ENCODE results near the gene ZNF414. TPM values are rescaled to one million over a fixed set of nuclear protein-coding genes. Genes with fewer than 3 reads are reported as not detected.

The ZNF414 gene
- total RNA-seq, 1 experiment from 2014 or later = 22.4 TPM

GRCh38 chr19:8485561-8486371 lies 28.2 kb downstream of the ZNF414 start:
- Histone ChIP-seq H3K9me2 (ENCODE audit: insufficient read depth) (no peaks in the 10 kb centered on the region), H2AFZ (no peak overlapping the region), H3K36me3 (ENCODE audit: low read depth) (peaks cover 33% of the 10 kb centered on the region), H3K27me3 (ENCODE audit: insufficient read depth, low read depth) (no peaks in the 10 kb centered on the region), H4K20me1 (ENCODE audit: insufficient read depth) (peaks cover 77% of the 10 kb centered on the region), H3K27ac (no peak overlapping the region), H3K4me2 (no peak overlapping the region), H3K79me2 (ENCODE audit: low read depth) (peaks cover 42% of the 10 kb centered on the region), H3K9me3 (ENCODE audit: insufficient read depth, low read depth) (no peaks in the 10 kb centered on the region), H3F3A (ENCODE audit: insufficient read depth, low read depth) (peaks cover 44% of the 10 kb centered on the region; the same call in 1 of the 2 replicates), H3K4me3 (no peak overlapping the region), H3K4me1 (replicated peaks; ENCODE audit: insufficient read depth) (peaks cover 8% of the 10 kb centered on the region)
- intact Hi-C loops (cut with micrococcal nuclease; ENCODE audit: unreplicated experiment) = loop anchor here (10.0 kb wide), 1 partner anchor 71 kb away; the partner anchor contains the start of gene MARCHF2
- BruUV-seq (replicated peaks) = TSS peak; percentile 29
- DNase-seq = no peak
- ChIA-PET POLR2A (ENCODE audit: unreplicated experiment) (no interaction called here), CTCF (no interaction called here)
- no peak for TF ChIP-seq EZH2 (IDR thresholded peaks at IDR 0.05; ENCODE audit: low read depth)
- TF ChIP-seq CTCF (conservative IDR thresholded peaks at IDR 0.05) = no peak

DNA sequence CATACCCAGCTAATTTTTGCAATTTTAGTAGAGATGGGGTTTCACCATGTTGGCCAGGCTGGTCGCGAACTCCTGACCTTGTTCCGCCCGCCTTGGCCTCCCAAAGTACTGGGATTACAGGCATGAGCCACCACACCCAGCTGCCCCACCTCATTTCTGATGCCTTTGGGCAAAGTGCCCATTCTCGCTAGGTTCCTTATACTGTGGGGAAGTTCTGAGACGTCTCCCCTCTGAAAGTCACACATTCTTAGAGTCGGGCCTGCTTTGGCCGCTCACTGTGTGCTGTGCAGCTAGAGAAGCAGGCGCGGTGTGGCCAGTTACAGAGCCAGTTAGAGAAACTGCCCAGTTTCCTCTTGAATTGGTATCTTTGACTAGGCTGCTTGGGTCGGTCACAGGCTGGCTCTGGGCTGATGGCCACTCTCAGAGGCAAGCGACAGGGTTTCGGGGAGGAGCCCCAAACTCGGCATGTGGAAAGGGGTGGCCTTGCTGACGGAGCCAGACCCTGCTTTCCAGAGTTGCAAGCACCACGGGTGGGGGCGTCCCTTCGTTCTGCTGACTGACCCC lies 29.6 kb downstream of the ZNF414 start:
- Histone ChIP-seq H3K9me2 (ENCODE audit: insufficient read depth) (no peaks in the 10 kb centered on the region), H3K9me3 (ENCODE audit: insufficient read depth, low read depth) (no peaks in the 10 kb centered on the region), H3K4me1 (replicated peaks; ENCODE audit: insufficient read depth) (peaks cover 16% of the 10 kb centered on the region), H3K27me3 (ENCODE audit: insufficient read depth, low read depth) (no peaks in the 10 kb centered on the region), H3K4me2 (no peak overlapping the region), H3K36me3 (ENCODE audit: low read depth) (peaks cover 33% of the 10 kb centered on the region), H3K79me2 (ENCODE audit: low read depth) (peaks cover 50% of the 10 kb centered on the region), H3K27ac (no peak overlapping the region), H3F3A (ENCODE audit: insufficient read depth, low read depth) (peaks cover 51% of the 10 kb centered on the region), H3K4me3 (no peak overlapping the region), H4K20me1 (ENCODE audit: insufficient read depth) (peaks cover 79% of the 10 kb centered on the region), H2AFZ (no peak overlapping the region)
- no TSS peak for BruUV-seq (replicated peaks)
- no peak for DNase-seq
- no peak for TF ChIP-seq CTCF (conservative IDR thresholded peaks at IDR 0.05)
- POLR2A ChIA-PET (ENCODE audit: unreplicated experiment) = no interaction called here
- CTCF ChIA-PET = no interaction called here
- intact Hi-C loops (cut with micrococcal nuclease; ENCODE audit: unreplicated experiment) = loop anchor here (10.0 kb wide), 1 partner anchor 70 kb away; the partner anchor contains the start of gene MARCHF2

- TF ChIP-seq CTCF (conservative IDR thresholded peaks at IDR 0.05) (no peak), EZH2 (IDR thresholded peaks at IDR 0.05; ENCODE audit: low read depth) (no peak)
- Histone ChIP-seq H3K79me2 (ENCODE audit: low read depth) (peaks cover 60% of the 10 kb centered on the region), H2AFZ (no peak overlapping the region), H3K36me3 (ENCODE audit: low read depth) (peaks cover 38% of the 10 kb centered on the region), H3K27me3 (ENCODE audit: insufficient read depth, low read depth) (no peaks in the 10 kb centered on the region), H3K9me2 (ENCODE audit: insufficient read depth) (no peaks in the 10 kb centered on the region), H3K4me3 (no peak overlapping the region), H3F3A (ENCODE audit: insufficient read depth, low read depth) (peaks cover 48% of the 10 kb centered on the region), H4K20me1 (ENCODE audit: insufficient read depth) (peaks cover 80% of the 10 kb centered on the region), H3K4me2 (no peak overlapping the region), H3K4me1 (replicated peaks; ENCODE audit: insufficient read depth) (peaks cover 16% of the 10 kb centered on the region), H3K9me3 (ENCODE audit: insufficient read depth, low read depth) (no peaks in the 10 kb centered on the region), H3K27ac (no peak overlapping the region)
- BruUV-seq (replicated peaks) = no TSS peak
- intact Hi-C loops (cut with micrococcal nuclease; ENCODE audit: unreplicated experiment) = loop anchor here (10.0 kb wide), 1 partner anchor 68 kb away; the partner anchor contains the start of gene MARCHF2
- POLR2A ChIA-PET (ENCODE audit: unreplicated experiment) = no interaction called here
- CTCF ChIA-PET = interaction anchor here (0.6 kb wide), 1 partner anchor 69 kb away, joined by 7 read pairs; no protein-coding TSS in a partner anchor
- DNase-seq = no peak
These were observed 30.8 kb downstream of the ZNF414 start for GRCh38 chr19:8483165-8483564.
